ENCODE measurements around the gene PLA2G3. TPM values are rescaled to one million over a fixed set of nuclear protein-coding genes. Genes with fewer than 3 reads are reported as not detected.

The PLA2G3 gene
- total and polyA plus RNA-seq, 2 of the 8 experiments (the other 6 are each of a cell fraction or from before 2014, with no cell fraction given), result 18.1 to 25.9 TPM

DNA sequence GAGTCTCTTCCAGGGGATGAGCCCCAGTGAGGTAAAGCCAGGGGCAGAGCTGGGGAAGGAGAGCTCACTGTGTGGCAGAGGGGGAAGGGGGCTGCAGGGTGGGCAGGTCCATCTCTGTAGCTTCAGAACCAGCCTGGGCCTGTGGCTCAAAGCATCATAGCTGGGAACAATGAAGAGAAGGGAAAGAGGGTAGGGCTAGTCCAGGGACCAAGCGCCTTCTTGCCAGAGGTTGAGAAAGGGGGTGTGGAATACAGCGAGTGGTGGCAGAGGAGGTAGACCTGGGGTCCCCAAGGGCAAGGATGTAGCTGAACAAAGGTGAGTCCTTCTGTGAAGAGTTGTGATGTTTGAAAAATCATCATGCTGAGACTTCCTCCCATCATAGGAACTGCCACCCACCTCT, 1.2 kb upstream of the PLA2G3 start:
- peaks cover 4 to 12% of the 10 kb centered on the region in 2 experiments for H4K20me1 ChIP-seq (replicated peaks in 1 of 2; ENCODE audit: control insufficient read depth in 1 of 2, insufficient read depth in 2 of 2, low read length in 2 of 2)
- ChIA-PET CTCF (ENCODE audit: partially characterized antibody) (interaction anchor here (0.6 to 11.9 kb wide), 9 partner anchors 9 to 89 kb away, joined by 3 to 124 read pairs (median 7); partner anchors contain the start of gene SELENOM), POLR2A (ENCODE audit: partially characterized antibody) (interaction anchor here (1.0 to 1.5 kb wide), 3 partner anchors 16 to 57 kb away, joined by 3 to 4 read pairs (median 4); no protein-coding TSS in a partner anchor)
- H3K4ac ChIP-seq (replicated peaks; ENCODE audit: insufficient read length, low read depth, low read length), result no peak overlapping the region
- 0 out of 2 replicates have a peak overlapping the region, but pooled peaks have one; percentile 24 for H3K18ac ChIP-seq (ENCODE audit: extremely low read depth, low read length)
- no peak overlapping the region for H4K8ac ChIP-seq (ENCODE audit: extremely low read depth, insufficient read depth, low read length)
- peak overlapping the region; percentile 82 for H4K91ac ChIP-seq (replicated peaks; ENCODE audit: insufficient read length, low read length)
- H2BK20ac ChIP-seq (ENCODE audit: low read length), result peak overlapping the region; percentile 53
- H3K23ac ChIP-seq (ENCODE audit: insufficient read length), result no peak overlapping the region
- peaks cover 12% of the 10 kb centered on the region for H3K23me2 ChIP-seq (ENCODE audit: low read depth, low read length)
- no peak overlapping the region for H3K14ac ChIP-seq (ENCODE audit: insufficient read length)
- H3K4me2 ChIP-seq (ENCODE audit: insufficient read depth in 1 of 2, low read depth in 2 of 2, low read length in 2 of 2), result no peak overlapping the region; a peak in 1 of 4 replicates
- H2AFZ ChIP-seq (ENCODE audit: low read length), result no peak overlapping the region
- TF ChIP-seq, protein P1, sequence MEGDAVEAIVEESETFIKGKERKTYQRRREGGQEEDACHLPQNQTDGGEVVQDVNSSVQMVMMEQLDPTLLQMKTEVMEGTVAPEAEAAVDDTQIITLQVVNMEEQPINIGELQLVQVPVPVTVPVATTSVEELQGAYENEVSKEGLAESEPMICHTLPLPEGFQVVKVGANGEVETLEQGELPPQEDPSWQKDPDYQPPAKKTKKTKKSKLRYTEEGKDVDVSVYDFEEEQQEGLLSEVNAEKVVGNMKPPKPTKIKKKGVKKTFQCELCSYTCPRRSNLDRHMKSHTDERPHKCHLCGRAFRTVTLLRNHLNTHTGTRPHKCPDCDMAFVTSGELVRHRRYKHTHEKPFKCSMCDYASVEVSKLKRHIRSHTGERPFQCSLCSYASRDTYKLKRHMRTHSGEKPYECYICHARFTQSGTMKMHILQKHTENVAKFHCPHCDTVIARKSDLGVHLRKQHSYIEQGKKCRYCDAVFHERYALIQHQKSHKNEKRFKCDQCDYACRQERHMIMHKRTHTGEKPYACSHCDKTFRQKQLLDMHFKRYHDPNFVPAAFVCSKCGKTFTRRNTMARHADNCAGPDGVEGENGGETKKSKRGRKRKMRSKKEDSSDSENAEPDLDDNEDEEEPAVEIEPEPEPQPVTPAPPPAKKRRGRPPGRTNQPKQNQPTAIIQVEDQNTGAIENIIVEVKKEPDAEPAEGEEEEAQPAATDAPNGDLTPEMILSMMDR (IDR thresholded peaks at IDR 0.05; ENCODE audit: control extremely low read depth in 1 of 3, insufficient read depth in 1 of 3, low read depth in 1 of 3, low read length in 3 of 3), result no peak
- TF ChIP-seq TAF7 (optimal IDR thresholded peaks at IDR 0.05; ENCODE audit: borderline replicate concordance, low read depth, low read length), result no peak
- no peak for TF ChIP-seq SAP30 (IDR thresholded peaks at IDR 0.05; ENCODE audit: insufficient read depth, insufficient replicate concordance, low read length)
- TF ChIP-seq ZNF274 (IDR thresholded peaks at IDR 0.05; ENCODE audit: borderline replicate concordance, extremely low read depth, low read length), result no peak
- H3K27ac ChIP-seq (ENCODE audit: low read depth, low read length), result no peak overlapping the region
- H3K56ac ChIP-seq (replicated peaks; ENCODE audit: insufficient read length, low read depth, low read length), result no peak overlapping the region
- peak overlapping the region; percentile 92 for H2BK5ac ChIP-seq (ENCODE audit: low read depth, low read length)
- H2BK15ac ChIP-seq (ENCODE audit: low read length), result peak overlapping the region; percentile 55; the same call in 1 of the 2 replicates
- peaks cover 7 to 25% (median 17%) of the 10 kb centered on the region in 4 experiments for H3K4me1 ChIP-seq (replicated peaks in 1 of 4; ENCODE audit: control insufficient read depth in 3 of 4, insufficient read depth in 4 of 4, low read length in 3 of 4)
- peak overlapping the region; percentile 86 for H2BK12ac ChIP-seq (ENCODE audit: low read depth, low read length)
- FAIRE-seq, result no peak
- DNase-seq (ENCODE audit: low read depth in 1 of 2, low spot score in 2 of 2), result no peak
- peaks cover 15% of the 10 kb centered on the region; the same call in 1 of the 2 replicates for H3K79me1 ChIP-seq (ENCODE audit: low read depth, low read length)
- H2AK5ac ChIP-seq (ENCODE audit: low read depth, low read length), result no peak overlapping the region
- H3K36me3 ChIP-seq (ENCODE audit: control insufficient read depth in 2 of 4, insufficient read depth in 4 of 4, low read length in 3 of 4), result peaks cover 0 to 6% (median 2%) of the 10 kb centered on the region in 4 experiments; a peak in 4 of 8 replicates
- no peak overlapping the region for H2BK120ac ChIP-seq (replicated peaks; ENCODE audit: low read depth, low read length)
- H3K9me3 ChIP-seq (ENCODE audit: insufficient read depth in 2 of 2, low read depth in 1 of 2, low read length in 1 of 2), result no peaks in the 10 kb centered on the region; a peak in 1 of 4 replicates
- peak overlapping the region; percentile 7 for H4K5ac ChIP-seq (ENCODE audit: insufficient read length, low read depth, low read length)
- WGBS, 2 experiments (ENCODE audit: extremely low coverage in 1 of 2, insufficient coverage in 1 of 2, insufficient read length in 1 of 2, insufficient replicate concordance in 2 of 2, low coverage in 1 of 2, low lambda C conversion rate in 2 of 2, missing lambda C conversion rate in 1 of 2), result 83% methylated on average over 2 of the region's 2 CpGs; no CpG with 5 or more reads in 1 of the 2 experiments
- 0 out of 7 replicates have a peak, but pooled peaks cover 0 to 3% (median 0%) of the 10 kb centered on the region in 4 experiments for H3K27me3 ChIP-seq (replicated peaks in 1 of 4; ENCODE audit: control insufficient read depth in 3 of 4, extremely low read depth in 1 of 4, insufficient read depth in 3 of 4, low read length in 3 of 4)
- peaks cover 0 to 20% of the 10 kb centered on the region in 2 experiments; a peak in 3 of 4 replicates for H3K79me2 ChIP-seq (ENCODE audit: control insufficient read depth in 1 of 2, insufficient read depth in 2 of 2, low read length in 2 of 2)
- no peak overlapping the region for H3K4me3 ChIP-seq (ENCODE audit: extremely low read depth in 1 of 4, insufficient read depth in 2 of 4, low read depth in 3 of 4, low read length in 4 of 4)
- no peak overlapping the region for H3K9ac ChIP-seq (replicated peaks in 1 of 4; ENCODE audit: extremely low read depth in 1 of 4, low read depth in 3 of 4, low read length in 3 of 4)

All from H1 (cell line).